ENCODE results near the gene CKAP5.

The CKAP5 gene

GRCh38 chr11:46759196-46759595 lies 86.9 kb downstream of the CKAP5 start:
- ChIA-PET CTCF (no interaction called here), POLR2A (no interaction called here)
- no peak for DNase-seq (ENCODE audit: extremely low spot score)
- TF ChIP-seq FOXM1 (IDR thresholded peaks at IDR 0.05; ENCODE audit: borderline replicate concordance) = no peak
- no peak for TF ChIP-seq ELF4 (IDR thresholded peaks at IDR 0.05)
- TF ChIP-seq BHLHE40 (IDR thresholded peaks at IDR 0.05; ENCODE audit: borderline replicate concordance) = no peak
- no peak for TF ChIP-seq SP1 (IDR thresholded peaks at IDR 0.05)
- no peak for TF ChIP-seq FOXA1 (IDR thresholded peaks at IDR 0.05)
- no peak for TF ChIP-seq ARNT (IDR thresholded peaks at IDR 0.05)
- no peak for TF ChIP-seq HDGF (IDR thresholded peaks at IDR 0.05; ENCODE audit: borderline replicate concordance)
- TF ChIP-seq NFRKB (IDR thresholded peaks at IDR 0.05) = no peak
- TF ChIP-seq ZNF384 (IDR thresholded peaks at IDR 0.05) = no peak
- TF ChIP-seq FOXK2 (IDR thresholded peaks at IDR 0.05) = no peak
- TF ChIP-seq PKNOX1 (IDR thresholded peaks at IDR 0.05) = no peak

GRCh38 chr11:46755962-46756361 lies 90.1 kb downstream of the CKAP5 start:
- ChIA-PET POLR2A (no interaction called here), CTCF (no interaction called here)
- no peak for DNase-seq (ENCODE audit: extremely low spot score)
- TF ChIP-seq CTBP1 (IDR thresholded peaks at IDR 0.05; ENCODE audit: borderline replicate concordance) (no peak), ARNT (IDR thresholded peaks at IDR 0.05) (no peak), PKNOX1 (IDR thresholded peaks at IDR 0.05) (no peak), NFRKB (IDR thresholded peaks at IDR 0.05) (no peak), L3MBTL2 (conservative IDR thresholded peaks at IDR 0.05) (no peak), FOXM1 (IDR thresholded peaks at IDR 0.05; ENCODE audit: borderline replicate concordance) (no peak), LEF1 (IDR thresholded peaks at IDR 0.05; ENCODE audit: borderline replicate concordance) (no peak), SP1 (IDR thresholded peaks at IDR 0.05) (no peak), SUZ12 (IDR thresholded peaks at IDR 0.05) (no peak), HDGF (IDR thresholded peaks at IDR 0.05; ENCODE audit: borderline replicate concordance) (no peak), TARDBP (IDR thresholded peaks at IDR 0.05) (no peak), BHLHE40 (IDR thresholded peaks at IDR 0.05; ENCODE audit: borderline replicate concordance) (no peak), ZNF384 (IDR thresholded peaks at IDR 0.05) (no peak), FOXA1 (IDR thresholded peaks at IDR 0.05) (no peak), FOXK2 (IDR thresholded peaks at IDR 0.05) (no peak)

DNA sequence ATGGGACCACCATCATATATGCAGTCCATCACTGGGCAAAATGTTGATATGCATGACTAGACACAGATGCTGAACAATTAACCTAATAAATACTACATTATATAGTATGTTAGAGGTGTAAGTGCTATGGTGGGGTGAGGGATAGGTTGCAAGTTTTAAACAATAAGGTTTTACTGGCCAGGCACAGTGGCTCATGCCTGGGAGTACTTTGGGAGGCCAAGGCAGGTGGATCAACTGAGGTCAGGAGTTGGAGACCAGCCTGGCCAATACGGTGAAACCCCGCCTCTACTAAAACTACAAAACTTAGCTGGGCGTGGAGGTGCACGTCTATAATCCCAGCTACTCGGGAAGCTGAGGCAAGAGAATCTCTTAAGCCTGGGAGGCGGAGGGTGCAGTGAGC lies 98.9 kb downstream of the CKAP5 start:
- DNase-seq (ENCODE audit: extremely low spot score) = no peak
- TF ChIP-seq FOXK2 (IDR thresholded peaks at IDR 0.05) (no peak), L3MBTL2 (conservative IDR thresholded peaks at IDR 0.05) (no peak), ZNF384 (IDR thresholded peaks at IDR 0.05) (no peak), SUZ12 (IDR thresholded peaks at IDR 0.05) (no peak), PKNOX1 (IDR thresholded peaks at IDR 0.05) (no peak), ELF4 (IDR thresholded peaks at IDR 0.05) (no peak), FOXM1 (IDR thresholded peaks at IDR 0.05; ENCODE audit: borderline replicate concordance) (no peak), LEF1 (IDR thresholded peaks at IDR 0.05; ENCODE audit: borderline replicate concordance) (no peak), TARDBP (IDR thresholded peaks at IDR 0.05) (no peak)
- ChIA-PET POLR2A (no interaction called here), CTCF (no interaction called here)

- TF ChIP-seq HDGF (IDR thresholded peaks at IDR 0.05; ENCODE audit: borderline replicate concordance) (no peak), ELF4 (IDR thresholded peaks at IDR 0.05) (no peak), TARDBP (IDR thresholded peaks at IDR 0.05) (no peak), FOXK2 (IDR thresholded peaks at IDR 0.05) (no peak), FOXM1 (IDR thresholded peaks at IDR 0.05; ENCODE audit: borderline replicate concordance) (no peak), BHLHE40 (IDR thresholded peaks at IDR 0.05; ENCODE audit: borderline replicate concordance) (no peak), CTBP1 (IDR thresholded peaks at IDR 0.05; ENCODE audit: borderline replicate concordance) (no peak), ZNF384 (IDR thresholded peaks at IDR 0.05) (no peak), ARNT (IDR thresholded peaks at IDR 0.05) (no peak), PKNOX1 (IDR thresholded peaks at IDR 0.05) (no peak), FOXA1 (IDR thresholded peaks at IDR 0.05) (no peak), L3MBTL2 (conservative IDR thresholded peaks at IDR 0.05) (no peak), SP1 (IDR thresholded peaks at IDR 0.05) (no peak), SUZ12 (IDR thresholded peaks at IDR 0.05) (no peak), LEF1 (IDR thresholded peaks at IDR 0.05; ENCODE audit: borderline replicate concordance) (no peak), NFRKB (IDR thresholded peaks at IDR 0.05) (no peak)
- ChIA-PET POLR2A (no interaction called here), CTCF (no interaction called here)
- DNase-seq (ENCODE audit: extremely low spot score) = no peak
Observed at GRCh38 chr11:46745995-46746394, 100.1 kb downstream of the CKAP5 start.

- POLR2A ChIA-PET = no interaction called here
- CTCF ChIA-PET = no interaction called here
Observed at GRCh38 chr11:46745328-46745727, 100.8 kb downstream of the CKAP5 start.

More at GRCh38 chr11:46745328-46745727, 100.8 kb downstream of the CKAP5 start:
- TF ChIP-seq ARNT (IDR thresholded peaks at IDR 0.05) = no peak
- no peak for TF ChIP-seq PKNOX1 (IDR thresholded peaks at IDR 0.05)
- no peak for TF ChIP-seq TARDBP (IDR thresholded peaks at IDR 0.05)
- no peak for TF ChIP-seq FOXM1 (IDR thresholded peaks at IDR 0.05; ENCODE audit: borderline replicate concordance)
- TF ChIP-seq CTBP1 (IDR thresholded peaks at IDR 0.05; ENCODE audit: borderline replicate concordance) = no peak
- no peak for TF ChIP-seq FOXK2 (IDR thresholded peaks at IDR 0.05)
- no peak for TF ChIP-seq NFRKB (IDR thresholded peaks at IDR 0.05)
- no peak for TF ChIP-seq FOXA1 (IDR thresholded peaks at IDR 0.05)
- no peak for TF ChIP-seq L3MBTL2 (conservative IDR thresholded peaks at IDR 0.05)
- no peak for TF ChIP-seq SUZ12 (IDR thresholded peaks at IDR 0.05)
- TF ChIP-seq LEF1 (IDR thresholded peaks at IDR 0.05; ENCODE audit: borderline replicate concordance) = no peak
- no peak for TF ChIP-seq BHLHE40 (IDR thresholded peaks at IDR 0.05; ENCODE audit: borderline replicate concordance)
- no peak for TF ChIP-seq ZNF384 (IDR thresholded peaks at IDR 0.05)
- no peak for TF ChIP-seq HDGF (IDR thresholded peaks at IDR 0.05; ENCODE audit: borderline replicate concordance)
- no peak for TF ChIP-seq SP1 (IDR thresholded peaks at IDR 0.05)
- TF ChIP-seq ELF4 (IDR thresholded peaks at IDR 0.05) = no peak
- no peak for DNase-seq (ENCODE audit: extremely low spot score)
